ENCODE data around the gene KRTAP10-6.

DNA sequence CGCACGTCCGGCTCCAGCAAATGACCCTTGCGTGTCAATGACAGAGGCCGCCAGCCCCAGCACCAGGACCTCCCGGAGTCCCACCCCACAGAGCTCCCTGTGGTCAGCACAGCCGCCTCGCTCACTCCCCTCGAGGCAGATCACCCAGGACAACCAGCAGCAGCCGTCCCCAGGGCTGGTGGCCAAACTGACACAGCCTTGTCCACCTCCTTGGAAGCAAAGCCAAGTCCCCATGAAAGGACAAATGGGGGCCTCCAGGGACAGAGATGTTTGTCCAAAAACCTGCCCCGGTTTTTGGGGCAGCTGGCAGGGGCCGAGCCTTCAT is 47.0 kb upstream of the KRTAP10-6 start:
- TF ChIP-seq, protein P1, sequence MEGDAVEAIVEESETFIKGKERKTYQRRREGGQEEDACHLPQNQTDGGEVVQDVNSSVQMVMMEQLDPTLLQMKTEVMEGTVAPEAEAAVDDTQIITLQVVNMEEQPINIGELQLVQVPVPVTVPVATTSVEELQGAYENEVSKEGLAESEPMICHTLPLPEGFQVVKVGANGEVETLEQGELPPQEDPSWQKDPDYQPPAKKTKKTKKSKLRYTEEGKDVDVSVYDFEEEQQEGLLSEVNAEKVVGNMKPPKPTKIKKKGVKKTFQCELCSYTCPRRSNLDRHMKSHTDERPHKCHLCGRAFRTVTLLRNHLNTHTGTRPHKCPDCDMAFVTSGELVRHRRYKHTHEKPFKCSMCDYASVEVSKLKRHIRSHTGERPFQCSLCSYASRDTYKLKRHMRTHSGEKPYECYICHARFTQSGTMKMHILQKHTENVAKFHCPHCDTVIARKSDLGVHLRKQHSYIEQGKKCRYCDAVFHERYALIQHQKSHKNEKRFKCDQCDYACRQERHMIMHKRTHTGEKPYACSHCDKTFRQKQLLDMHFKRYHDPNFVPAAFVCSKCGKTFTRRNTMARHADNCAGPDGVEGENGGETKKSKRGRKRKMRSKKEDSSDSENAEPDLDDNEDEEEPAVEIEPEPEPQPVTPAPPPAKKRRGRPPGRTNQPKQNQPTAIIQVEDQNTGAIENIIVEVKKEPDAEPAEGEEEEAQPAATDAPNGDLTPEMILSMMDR (IDR thresholded peaks at IDR 0.05; ENCODE audit: low read depth, low read length) = no peak
- TF ChIP-seq POLR2A (IDR thresholded peaks at IDR 0.05; ENCODE audit: extremely low read depth, insufficient read length) (no peak), MYC (IDR thresholded peaks at IDR 0.05; ENCODE audit: low read depth, low read length) (no peak)
- TF ChIP-seq, protein P2, sequence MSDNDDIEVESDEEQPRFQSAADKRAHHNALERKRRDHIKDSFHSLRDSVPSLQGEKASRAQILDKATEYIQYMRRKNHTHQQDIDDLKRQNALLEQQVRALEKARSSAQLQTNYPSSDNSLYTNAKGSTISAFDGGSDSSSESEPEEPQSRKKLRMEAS (IDR thresholded peaks at IDR 0.05; ENCODE audit: low read depth, low read length) = no peak

Data from NB4 (cell line).